Keratinocyte (primary cell): ENCODE results near the gene PDIA3. TPM values are rescaled to one million over a fixed set of nuclear protein-coding genes. Genes with fewer than 3 reads are reported as not detected.

Experiments
- DNase-seq: peaks from one replicate; pipeline ENCODE4 v3.0.0-alpha.2; 2011; ENCODE audit warnings: low read depth, missing footprints, low spot score
- FAIRE-seq: peaks from 2 replicates; lab custom pipeline; 2011; peaks lifted over from hg19 to GRCh38; lab: Jason Lieb, UNC
- H2AFZ ChIP-seq: 2 replicates; pipeline ENCODE4 v1.6.0; 2012; ENCODE audit warnings: low read length, control low read depth, inconsistent platforms; ENCODE audit not compliant: control insufficient read depth
- H3K27ac ChIP-seq: 2 replicates; pipeline ENCODE4 v1.5.1; 2011; ENCODE audit warnings: low read length; ENCODE audit not compliant: control insufficient read depth, insufficient read depth
- H3K27me3 ChIP-seq: 3 replicates; pipeline ENCODE4 v1.6.0; 2011; ENCODE audit warnings: low read length; ENCODE audit not compliant: control insufficient read depth, insufficient read depth; ENCODE audit errors: extremely low read depth
- H3K36me3 ChIP-seq, 2 experiments: 2 replicates in 1 of 2; 3 replicates in 1 of 2; pipeline ENCODE4 v1.5.1; 2011; ENCODE audit warnings: low read length in 2 of 2, mild to moderate bottlenecking in 1 of 2; ENCODE audit not compliant: control insufficient read depth in 2 of 2, insufficient read depth in 2 of 2; ENCODE audit errors: extremely low read depth in 1 of 2
- H3K4me1 ChIP-seq: 3 replicates; pipeline ENCODE4 v1.5.1; 2011; ENCODE audit warnings: low read length; ENCODE audit not compliant: control insufficient read depth, insufficient read depth; ENCODE audit errors: extremely low read depth
- H3K4me2 ChIP-seq: 3 replicates; pipeline ENCODE4 v1.6.0; 2011; ENCODE audit warnings: low read depth, low read length; ENCODE audit not compliant: control insufficient read depth, insufficient read depth; ENCODE audit errors: extremely low read depth
- H3K4me3 ChIP-seq, 3 experiments: fragments of 200-600 bp in 1 of 3; sonication (generic) in 1 of 3; 2 replicates in 2 of 3; 3 replicates in 1 of 3; pipeline ENCODE4 v1.5.1; 2011 to 2016; ENCODE audit warnings: low read length in 3 of 3, mild to moderate bottlenecking in 3 of 3, control low read depth in 2 of 3, inconsistent platforms in 1 of 3, low read depth in 1 of 3, mixed read lengths in 1 of 3, mixed run types in 1 of 3, moderate library complexity in 1 of 3; ENCODE audit not compliant: control insufficient read depth in 2 of 3, insufficient read depth in 2 of 3; ENCODE audit errors: extremely low read depth in 1 of 3
- H3K79me2 ChIP-seq: 2 replicates; pipeline ENCODE4 v1.6.0; 2012; ENCODE audit warnings: low read length; ENCODE audit not compliant: control insufficient read depth, insufficient read depth
- H3K9ac ChIP-seq: 3 replicates; pipeline ENCODE4 v1.6.0; 2011; ENCODE audit warnings: low read length; ENCODE audit not compliant: control insufficient read depth, insufficient read depth; ENCODE audit errors: extremely low read depth
- H3K9me1 ChIP-seq: 3 replicates; pipeline ENCODE4 v1.6.0; 2011; ENCODE audit warnings: low read length; ENCODE audit not compliant: control insufficient read depth, insufficient read depth; ENCODE audit errors: extremely low read depth
- H3K9me3 ChIP-seq: 2 replicates; pipeline ENCODE4 v1.5.1; 2012; ENCODE audit warnings: low read depth, low read length; ENCODE audit not compliant: control insufficient read depth
- H4K20me1 ChIP-seq: 3 replicates; pipeline ENCODE4 v1.6.0; 2011; ENCODE audit warnings: low read length; ENCODE audit not compliant: control insufficient read depth, insufficient read depth; ENCODE audit errors: extremely low read depth
- CTCF ChIP-seq, 3 experiments: IDR thresholded peaks in 1 of 3; conservative IDR thresholded peaks in 1 of 3; optimal IDR thresholded peaks in 1 of 3; 2 replicates in 2 of 3; 3 replicates in 1 of 3; pipeline versions ENCODE3 to v1.5.1; 2011; ENCODE audit warnings: low read length in 3 of 3, mild to moderate bottlenecking in 3 of 3, moderate library complexity in 2 of 3, control low read depth in 1 of 3, inconsistent platforms in 1 of 3; ENCODE audit not compliant: insufficient read depth in 2 of 3; ENCODE audit errors: extremely low read depth in 1 of 3
- EZH2 ChIP-seq: IDR thresholded peaks from one replicate; pipeline ENCODE4 v1.6.1; 2012; ENCODE audit warnings: inconsistent platforms, mild to moderate bottlenecking, low read length, moderate library complexity
- dilution Hi-C: fragments of 300-500 bp; cut with MboI; formaldehyde crosslinking; loops from one replicate; pipeline ENCODE4 v1.7.0; 2020; ENCODE audit warnings: low sequenced_read_pairs; ENCODE audit not compliant: extremely low pct_ligation_motif_present
- polyA plus RNA-seq, 5 experiments: library from polyadenylated mRNA; depleted of rRNA in 3 of 5; stranded (reverse) in 3 of 5; stranded (forward) in 1 of 5; unstranded in 1 of 5; fragments of >200 nt; gene quantifications; 1 replicate in 1 of 5; 2 replicates in 3 of 5; 3 replicates in 1 of 5; pipeline versions ENCODE4 v1.2.1 to v1.2.3, GENCODE V29; 2011 to 2012; ENCODE audit warnings: missing spikeins in 2 of 5, low read depth in 1 of 5, low replicate concordance in 1 of 5

The PDIA3 gene
- polyA plus RNA-seq, 1 donor (not counting 4 experiments of a cell fraction or from before 2014, with no cell fraction given) = 338 TPM

GRCh38 chr15:43762824-43763223, 16.6 kb downstream of the PDIA3 start:
- DNase-seq (no peak), FAIRE-seq (no peak)
- Histone ChIP-seq H2AFZ (no peak overlapping the region), H3K9me3 (no peaks in the 10 kb centered on the region), H3K79me2 (peaks cover 7% of the 10 kb centered on the region), H3K4me1 (no peaks in the 10 kb centered on the region), H3K9me1 (no peaks in the 10 kb centered on the region), H3K27ac (no peak overlapping the region), H4K20me1 (no peaks in the 10 kb centered on the region), H3K4me3 (no peak overlapping the region), H3K27me3 (no peaks in the 10 kb centered on the region), H3K4me2 (no peak overlapping the region), H3K9ac (no peak overlapping the region), H3K36me3 (peaks cover 34% of the 10 kb centered on the region in 2 experiments)
- dilution Hi-C loops = no loop called here
- TF ChIP-seq CTCF (optimal IDR thresholded peaks at IDR 0.05 in 1 of 3, IDR thresholded peaks at IDR 0.05 in 1 of 3, conservative IDR thresholded peaks at IDR 0.05 in 1 of 3; ENCODE audit: extremely low read depth in 1 of 3, insufficient read depth in 2 of 3, low read length in 3 of 3) = no peak
- no peak for TF ChIP-seq EZH2

- no peak overlapping the region for H3K4me2 ChIP-seq
- peaks cover 32 to 39% of the 10 kb centered on the region in 2 experiments for H3K36me3 ChIP-seq
- no peak overlapping the region for H2AFZ ChIP-seq
- no peaks in the 10 kb centered on the region for H3K79me2 ChIP-seq
- no peak for FAIRE-seq
- H3K9me1 ChIP-seq = no peaks in the 10 kb centered on the region
- H3K9me3 ChIP-seq = no peaks in the 10 kb centered on the region
- DNase-seq = no peak
- no peak overlapping the region for H3K4me3 ChIP-seq
- no peak overlapping the region for H3K27ac ChIP-seq
- no peaks in the 10 kb centered on the region for H3K27me3 ChIP-seq
- H3K4me1 ChIP-seq = no peaks in the 10 kb centered on the region
- no peaks in the 10 kb centered on the region for H4K20me1 ChIP-seq
- dilution Hi-C loops = no loop called here
- TF ChIP-seq CTCF (optimal IDR thresholded peaks at IDR 0.05 in 1 of 3, IDR thresholded peaks at IDR 0.05 in 1 of 3, conservative IDR thresholded peaks at IDR 0.05 in 1 of 3; ENCODE audit: extremely low read depth in 1 of 3, insufficient read depth in 2 of 3, low read length in 3 of 3) = no peak
- no peak overlapping the region for H3K9ac ChIP-seq
Observed at GRCh38 chr15:43763819-43764446, 17.7 kb downstream of the PDIA3 start.
